Kidney (tissue), 14 donors: ENCODE measurements around the gene SGIP1. TPM values are rescaled to one million over a fixed set of nuclear protein-coding genes. Genes with fewer than 3 reads are reported as not detected.

Source experiments
- DNase-seq, 5 donors: peaks; one replicate each; pipeline ENCODE4 v3.0.0-alpha.2; 2013 to 2020
- FAIRE-seq: peaks from 2 replicates; lab custom pipeline; 2012; peaks lifted over from hg19 to GRCh38; lab: Jason Lieb, UNC
- H3K27ac ChIP-seq, 2 donors: one replicate each; pipeline ENCODE4 v1.7.0; 2013; ENCODE audit warnings: low read depth in 2 of 2, low read length in 2 of 2, inconsistent platforms in 1 of 2
- H3K27me3 ChIP-seq: one replicate; pipeline ENCODE4 v1.7.1; 2013; ENCODE audit warnings: low read length, inconsistent platforms; ENCODE audit not compliant: control insufficient read depth, insufficient read depth
- H3K36me3 ChIP-seq, 3 donors: one replicate each; pipeline versions ENCODE4 v1.7.0 to v1.7.1; 2013; ENCODE audit warnings: low read length in 3 of 3, control low read depth in 1 of 3, inconsistent platforms in 1 of 3; ENCODE audit not compliant: insufficient read depth in 3 of 3, control insufficient read depth in 2 of 3
- H3K4me1 ChIP-seq, 3 donors: one replicate each; pipeline versions ENCODE4 v1.7.0 to v1.7.1; 2013; ENCODE audit warnings: low read length in 3 of 3, inconsistent platforms in 1 of 3, low read depth in 1 of 3; ENCODE audit not compliant: control insufficient read depth in 2 of 3, insufficient read depth in 2 of 3
- H3K4me3 ChIP-seq, 3 donors: one replicate each; pipeline versions ENCODE4 v1.7.0 to v1.8.1; 2013; ENCODE audit warnings: low read length in 3 of 3, control low read depth in 1 of 3, inconsistent platforms in 1 of 3
- H3K9ac ChIP-seq, 3 donors: one replicate each; pipeline versions ENCODE4 v1.7.0 to v1.7.1; 2013; ENCODE audit warnings: low read length in 3 of 3, control low read depth in 1 of 3, inconsistent platforms in 1 of 3
- H3K9me3 ChIP-seq, 3 donors: one replicate each; pipeline versions ENCODE4 v1.7.0 to v1.7.1; 2013; ENCODE audit warnings: low read length in 3 of 3, control low read depth in 1 of 3, inconsistent platforms in 1 of 3; ENCODE audit not compliant: control insufficient read depth in 2 of 3, insufficient read depth in 1 of 3
- intact Hi-C: fragments of 100-400 bp; cut with DNase I; formaldehyde crosslinking; loops from one replicate; pipeline ENCODE4 v1.11.1; 2022
- polyA plus RNA-seq: library from polyadenylated mRNA; stranded (reverse); fragments of 350-450 nt; fragmentation: Illumina TruSeq; extraction: RNeasy Lipid Tissue Mini Kit (QIAGEN cat#74804); gene quantifications from one replicate; pipeline ENCODE4 v1.2.3, GENCODE V29; 2014; ENCODE audit warnings: low read depth, low replicate concordance; ENCODE audit not compliant: insufficient read depth
- total RNA-seq: library from RNA; stranded (reverse); fragmentation: NEBNext Ultra II Directional; extraction: Animal tissue kit (Norgen Biotek cat#: 25700); gene quantifications from one replicate; pipeline ENCODE4 v1.2.1, GENCODE V29; 2021
- TF ChIP-seq, protein P1 (sequence below): IDR thresholded peaks from 3 replicates; pipeline ENCODE4 v1.5.1; 2012; ENCODE audit warnings: mild to moderate bottlenecking, moderate library complexity, borderline replicate concordance; ENCODE audit not compliant: insufficient read depth; ENCODE audit errors: extremely low read depth
- donor health status: control.
- donor health status: control.
- donor health status: control.
- donor health status: control.
- donor health status: control.
- donor health status: DM: yes; HTN: yes; CAD: no.
- donor health status: Normal renal cell carcinoma (clear cell type).

The SGIP1 gene
- total and polyA plus RNA-seq, 2 donors from 2014 or later = 8.3 to 11.2 TPM

DNA sequence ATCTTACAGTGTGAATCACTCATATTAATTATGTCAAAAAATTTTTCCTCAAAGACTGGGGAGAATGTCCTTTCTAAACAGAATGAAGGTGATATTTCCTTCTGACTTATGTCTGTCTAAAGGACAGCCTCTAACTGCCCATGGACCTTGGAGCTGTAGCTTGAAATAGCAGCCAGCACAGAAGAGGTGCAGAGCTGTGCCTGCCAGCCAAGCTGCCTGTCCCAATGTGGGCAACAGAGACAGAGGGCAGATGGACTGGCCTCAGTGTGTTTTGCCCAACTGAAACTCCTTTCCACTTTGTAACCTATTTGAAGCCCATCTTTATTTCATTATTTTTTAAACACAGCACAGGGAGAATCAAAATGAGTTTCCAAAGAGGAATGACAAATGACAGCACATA lies 120.7 kb downstream of the SGIP1 start:
- Histone ChIP-seq H3K9me3 (no peaks in the 10 kb centered on the region), H3K4me3 (no peak overlapping the region), H3K27me3 (no peaks in the 10 kb centered on the region), H3K4me1 (no peaks in the 10 kb centered on the region), H3K36me3 (no peaks in the 10 kb centered on the region), H3K9ac (no peak overlapping the region), H3K27ac (no peak overlapping the region)
- FAIRE-seq = no peak
- intact Hi-C loops = no loop called here
- DNase-seq = no peak
- TF ChIP-seq, protein P1, sequence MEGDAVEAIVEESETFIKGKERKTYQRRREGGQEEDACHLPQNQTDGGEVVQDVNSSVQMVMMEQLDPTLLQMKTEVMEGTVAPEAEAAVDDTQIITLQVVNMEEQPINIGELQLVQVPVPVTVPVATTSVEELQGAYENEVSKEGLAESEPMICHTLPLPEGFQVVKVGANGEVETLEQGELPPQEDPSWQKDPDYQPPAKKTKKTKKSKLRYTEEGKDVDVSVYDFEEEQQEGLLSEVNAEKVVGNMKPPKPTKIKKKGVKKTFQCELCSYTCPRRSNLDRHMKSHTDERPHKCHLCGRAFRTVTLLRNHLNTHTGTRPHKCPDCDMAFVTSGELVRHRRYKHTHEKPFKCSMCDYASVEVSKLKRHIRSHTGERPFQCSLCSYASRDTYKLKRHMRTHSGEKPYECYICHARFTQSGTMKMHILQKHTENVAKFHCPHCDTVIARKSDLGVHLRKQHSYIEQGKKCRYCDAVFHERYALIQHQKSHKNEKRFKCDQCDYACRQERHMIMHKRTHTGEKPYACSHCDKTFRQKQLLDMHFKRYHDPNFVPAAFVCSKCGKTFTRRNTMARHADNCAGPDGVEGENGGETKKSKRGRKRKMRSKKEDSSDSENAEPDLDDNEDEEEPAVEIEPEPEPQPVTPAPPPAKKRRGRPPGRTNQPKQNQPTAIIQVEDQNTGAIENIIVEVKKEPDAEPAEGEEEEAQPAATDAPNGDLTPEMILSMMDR = no peak

DNA sequence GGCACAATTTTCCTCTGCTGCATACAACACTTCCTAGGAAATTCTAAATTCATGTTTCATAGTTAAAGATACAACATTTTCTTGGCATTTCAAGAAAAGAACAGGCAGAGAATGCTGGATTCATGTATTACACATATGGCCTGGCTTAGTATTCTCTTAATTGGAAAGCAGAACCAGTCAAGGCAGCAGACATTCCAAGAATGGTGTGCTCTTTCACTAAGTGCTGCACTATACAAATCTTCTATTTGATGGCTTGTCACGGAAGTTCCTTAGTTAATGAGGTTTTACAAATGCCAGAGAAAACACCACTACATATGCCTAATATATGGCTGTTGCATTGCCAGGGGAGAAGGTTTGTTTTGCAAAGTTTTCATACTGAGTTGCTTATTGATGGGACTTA lies 137.5 kb downstream of the SGIP1 start:
- Histone ChIP-seq H3K9ac (no peak overlapping the region), H3K9me3 (no peaks in the 10 kb centered on the region), H3K27me3 (no peaks in the 10 kb centered on the region), H3K36me3 (no peaks in the 10 kb centered on the region), H3K27ac (no peak overlapping the region), H3K4me1 (peaks cover 0 to 5% (median 0%) of the 10 kb centered on the region in 3 donors), H3K4me3 (no peak overlapping the region)
- peak in 2 of 5 donors; percentile 40 to 52 for DNase-seq
- intact Hi-C loops = no loop called here
- TF ChIP-seq, protein P1 = no peak
- FAIRE-seq = no peak

DNA sequence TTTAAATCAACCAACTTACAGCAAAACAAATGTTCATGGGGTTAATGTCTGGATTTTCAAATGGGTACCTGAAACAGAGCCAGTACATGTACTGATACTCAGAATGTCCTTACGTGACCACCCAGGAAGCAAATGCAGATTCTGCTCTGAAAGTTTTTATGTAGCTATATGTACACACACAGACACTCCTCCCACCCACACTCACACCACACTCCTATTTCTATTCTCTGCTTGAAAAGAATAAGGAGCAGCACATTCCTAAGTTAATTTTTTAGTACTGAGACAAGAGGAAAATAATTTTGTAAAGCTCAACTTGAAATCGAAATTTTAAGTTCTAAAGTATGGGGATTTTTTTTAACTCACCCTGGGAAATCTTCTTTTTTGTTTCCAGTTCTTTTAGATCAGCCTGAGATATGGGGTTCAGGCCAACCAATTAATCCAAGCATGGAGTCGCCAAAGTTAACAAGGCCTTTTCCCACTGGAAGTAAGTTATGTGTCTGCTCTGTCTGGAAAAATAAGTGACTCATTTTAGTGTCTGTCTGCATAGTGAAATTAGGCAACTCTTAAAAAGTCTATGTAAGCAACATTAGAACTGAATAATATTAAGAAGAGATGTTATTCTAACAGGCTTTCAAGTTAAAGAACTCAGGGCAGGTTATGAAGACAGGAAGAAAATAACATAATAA lies 142.8 kb downstream of the SGIP1 start:
- FAIRE-seq (peak; percentile 82), DNase-seq (peak in 2 of 5 donors; percentile 31 to 58)
- Histone ChIP-seq H3K9ac (no peak overlapping the region), H3K27me3 (no peaks in the 10 kb centered on the region), H3K9me3 (no peaks in the 10 kb centered on the region), H3K36me3 (no peaks in the 10 kb centered on the region), H3K4me3 (no peak overlapping the region), H3K4me1 (peaks cover 0 to 11% (median 0%) of the 10 kb centered on the region in 3 donors), H3K27ac (peak overlapping the region; percentile 30 to 55)
- TF ChIP-seq, protein P1 = no peak
- intact Hi-C loops = no loop called here
